Thyroid gland (tissue), 4 donors: ENCODE results near the gene PLBD2.

Experiments
- CTCF ChIP-seq, 6 experiments: fragments of 200-600 bp in 3 of 6; fragments of 450-650 bp in 3 of 6; sonication (generic) in 3 of 6; IDR thresholded peaks; one replicate each; pipeline ENCODE4 v1.5.1; 2016 to 2019; ENCODE audit warnings: antibody characterized with exemption in 6 of 6, mild to moderate bottlenecking in 2 of 6, inconsistent platforms in 1 of 6, moderate library complexity in 1 of 6
- POLR2A ChIP-seq, 2 donors: fragments of 450-650 bp; IDR thresholded peaks; one replicate each; pipeline ENCODE4 v1.6.1; 2017; ENCODE audit warnings: antibody characterized with exemption in 2 of 2, mild to moderate bottlenecking in 2 of 2, moderate library complexity in 1 of 2

- TF ChIP-seq CTCF (IDR thresholded peaks at IDR 0.05) (no peak), POLR2A (IDR thresholded peaks at IDR 0.05) (no peak)
Measured at GRCh38 chr12:113345318-113345717, 13.1 kb upstream of the PLBD2 start.
